Right atrium auricular region (tissue), 2 donors: ENCODE measurements around the gene ANTXRL. TPM values are rescaled to one million over a fixed set of nuclear protein-coding genes. Genes with fewer than 3 reads are reported as not detected.
"Not testable (repeated sequence)": the region's sequence is repeated elsewhere in the genome, so short reads cannot be mapped to it uniquely, and the experiment has no call there.

Source experiments
- DNase-seq: peaks from one replicate; pipeline ENCODE4 v3.0.0-alpha.2; 2019; ENCODE audit warnings: low spot score
- H3K27ac ChIP-seq, 2 donors: fragments of 200-600 bp; sonication (generic); 1 replicate in 1 of 2; 2 replicates in 1 of 2; pipeline ENCODE4 v1.5.1; 2016 to 2019
- H3K27me3 ChIP-seq, 2 donors: fragments of 200-600 bp; sonication (generic); one replicate each; pipeline versions ENCODE4 v1.5.1 to v1.6.0; 2017 to 2019
- H3K36me3 ChIP-seq: fragments of 200-600 bp; sonication (generic); one replicate; pipeline ENCODE4 v1.5.1; 2016
- H3K4me1 ChIP-seq, 2 donors: fragments of 200-600 bp; sonication (generic); one replicate each; pipeline versions ENCODE4 v1.5.1 to v1.6.0; 2017 to 2019
- H3K4me3 ChIP-seq, 2 donors: fragments of 200-600 bp; sonication (generic); 1 replicate in 1 of 2; 2 replicates in 1 of 2; pipeline ENCODE4 v1.5.1; 2017 to 2019; ENCODE audit warnings: mild to moderate bottlenecking in 1 of 2, moderate library complexity in 1 of 2
- H3K9me3 ChIP-seq, 2 donors: fragments of 200-600 bp; sonication (generic); one replicate each; pipeline ENCODE4 v1.5.1; 2019
- CTCF ChIP-seq, 2 donors: fragments of 200-600 bp; sonication (generic); IDR thresholded peaks; one replicate each; pipeline ENCODE4 v1.5.1; 2019; ENCODE audit warnings: antibody characterized with exemption in 2 of 2
- total RNA-seq, 2 donors: library from RNA; depleted of rRNA; stranded (reverse); fragments of >200 nt; gene quantifications; one replicate each; pipeline ENCODE4 v1.1.0, GENCODE V29; 2016

ANTXRL gene
- total RNA-seq, 2 donors from 2014 or later: not detected

- H3K4me1 ChIP-seq: no peaks in the 10 kb centered on the region
- no peak for TF ChIP-seq CTCF (IDR thresholded peaks at IDR 0.05)
These were observed 15.1 kb downstream of the ANTXRL start for GRCh38 chr10:46301721-46302479.

GRCh38 chr10:46302765-46303352 lies 16.1 kb downstream of the ANTXRL start:
- not testable (repeated sequence) for H3K4me3 ChIP-seq, H3K27ac ChIP-seq, H3K36me3 ChIP-seq, DNase-seq, H3K27me3 ChIP-seq, H3K4me1 ChIP-seq, H3K9me3 ChIP-seq

More at GRCh38 chr10:46301721-46302479, 15.1 kb downstream of the ANTXRL start:
- no peaks in the 10 kb centered on the region for H3K9me3 ChIP-seq
- H3K27me3 ChIP-seq: no peaks in the 10 kb centered on the region
- peak; percentile 32 for DNase-seq
- H3K36me3 ChIP-seq: no peaks in the 10 kb centered on the region
- no peak overlapping the region for H3K27ac ChIP-seq
- no peak overlapping the region for H3K4me3 ChIP-seq

- H3K9me3 ChIP-seq: no peaks in the 10 kb centered on the region
These were observed 17.3 kb downstream of the ANTXRL start for GRCh38 chr10:46304062-46304461.

GRCh38 chr10:46304671-46305070 lies 17.9 kb downstream of the ANTXRL start:
- not testable (repeated sequence) for H3K4me1 ChIP-seq, H3K4me3 ChIP-seq, H3K36me3 ChIP-seq, DNase-seq, H3K27ac ChIP-seq, H3K9me3 ChIP-seq, H3K27me3 ChIP-seq

More at GRCh38 chr10:46304062-46304461, 17.3 kb downstream of the ANTXRL start:
- DNase-seq: no peak
- Histone ChIP-seq H3K27ac (no peak overlapping the region), H3K27me3 (no peaks in the 10 kb centered on the region), H3K36me3 (no peaks in the 10 kb centered on the region), H3K4me1 (no peaks in the 10 kb centered on the region), H3K4me3 (no peak overlapping the region)
- no peak for TF ChIP-seq CTCF (IDR thresholded peaks at IDR 0.05)

GRCh38 chr10:46305079-46305818 lies 18.5 kb downstream of the ANTXRL start:
- DNase-seq: no peak
- H3K27me3 ChIP-seq: no peaks in the 10 kb centered on the region
- H3K27ac ChIP-seq: no peak overlapping the region
- H3K36me3 ChIP-seq: no peaks in the 10 kb centered on the region
- no peak for TF ChIP-seq CTCF (IDR thresholded peaks at IDR 0.05)
- no peaks in the 10 kb centered on the region for H3K9me3 ChIP-seq
- no peak overlapping the region for H3K4me3 ChIP-seq
- H3K4me1 ChIP-seq: no peaks in the 10 kb centered on the region

- DNase-seq: no peak
- no peaks in the 10 kb centered on the region for H3K36me3 ChIP-seq
- H3K27me3 ChIP-seq: no peaks in the 10 kb centered on the region
- H3K4me3 ChIP-seq: no peak overlapping the region
- no peak overlapping the region for H3K27ac ChIP-seq
- TF ChIP-seq CTCF (IDR thresholded peaks at IDR 0.05): no peak
- H3K9me3 ChIP-seq: no peaks in the 10 kb centered on the region
- no peaks in the 10 kb centered on the region for H3K4me1 ChIP-seq
These were observed 19.2 kb downstream of the ANTXRL start for GRCh38 chr10:46305986-46306385.
